HL-60 (cell line): ENCODE results near the gene HACD2.

Experiments
- CTCF ChIP-seq: IDR thresholded peaks from one replicate; pipeline ENCODE4 v1.5.1; 2011; ENCODE audit warnings: low read length, control low read depth, inconsistent platforms; ENCODE audit not compliant: insufficient read depth
- GABPA ChIP-seq: IDR thresholded peaks from 2 replicates; pipeline ENCODE4 v1.6.1; 2012; ENCODE audit warnings: low read depth
- POLR2AphosphoS5 ChIP-seq: IDR thresholded peaks from 2 replicates; pipeline ENCODE4 v1.6.1; 2012; ENCODE audit warnings: low read depth
- SPI1 ChIP-seq: IDR thresholded peaks from 2 replicates; pipeline ENCODE4 v1.6.1; 2012; ENCODE audit warnings: low read depth, mild to moderate bottlenecking, borderline replicate concordance

- TF ChIP-seq CTCF: no peak
- no peak for TF ChIP-seq POLR2AphosphoS5
- no peak for TF ChIP-seq GABPA
- TF ChIP-seq SPI1: no peak
Observed at GRCh38 chr3:123528130-123528529, 56.7 kb downstream of the HACD2 start.
